Fibroblast of lung (primary cell): ENCODE measurements around the gene ITPK1.

Experiments
- EZH2 ChIP-seq: IDR thresholded peaks from 2 replicates; pipeline ENCODE4 v1.5.1; 2012; ENCODE audit warnings: low read length, control low read depth, mild to moderate bottlenecking; ENCODE audit errors: missing control alignments
- TF ChIP-seq, protein P1 (sequence below), 2 donors: IDR thresholded peaks in 1 of 2; conservative IDR thresholded peaks in 1 of 2; 1 replicate in 1 of 2; 2 replicates in 1 of 2; pipeline ENCODE4 v1.5.1; 2011 to 2012; ENCODE audit warnings: low read length in 2 of 2, control low read depth in 1 of 2, inconsistent platforms in 1 of 2, low read depth in 1 of 2, mild to moderate bottlenecking in 1 of 2

DNA sequence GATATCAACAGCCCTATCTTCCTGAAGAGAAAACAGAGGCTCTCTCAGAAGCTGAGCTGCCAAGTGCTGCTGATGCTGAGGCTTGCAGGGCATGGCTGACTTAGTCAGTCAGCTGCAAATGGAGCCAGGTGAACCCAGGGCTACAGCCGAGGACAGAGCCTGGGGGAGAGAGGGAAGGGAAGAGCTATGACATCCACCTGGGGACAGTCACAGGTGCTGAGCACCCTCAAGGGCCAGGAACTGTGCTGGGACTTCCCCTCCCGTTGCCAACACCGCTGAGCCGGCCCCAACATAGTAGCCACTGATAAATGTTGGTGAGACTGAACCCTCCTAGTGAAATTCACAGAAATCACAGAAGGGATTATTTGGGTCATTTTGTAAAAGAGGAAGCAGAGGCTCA lies 199.5 kb downstream of the ITPK1 start:
- TF ChIP-seq EZH2 = no peak
- TF ChIP-seq, protein P1, sequence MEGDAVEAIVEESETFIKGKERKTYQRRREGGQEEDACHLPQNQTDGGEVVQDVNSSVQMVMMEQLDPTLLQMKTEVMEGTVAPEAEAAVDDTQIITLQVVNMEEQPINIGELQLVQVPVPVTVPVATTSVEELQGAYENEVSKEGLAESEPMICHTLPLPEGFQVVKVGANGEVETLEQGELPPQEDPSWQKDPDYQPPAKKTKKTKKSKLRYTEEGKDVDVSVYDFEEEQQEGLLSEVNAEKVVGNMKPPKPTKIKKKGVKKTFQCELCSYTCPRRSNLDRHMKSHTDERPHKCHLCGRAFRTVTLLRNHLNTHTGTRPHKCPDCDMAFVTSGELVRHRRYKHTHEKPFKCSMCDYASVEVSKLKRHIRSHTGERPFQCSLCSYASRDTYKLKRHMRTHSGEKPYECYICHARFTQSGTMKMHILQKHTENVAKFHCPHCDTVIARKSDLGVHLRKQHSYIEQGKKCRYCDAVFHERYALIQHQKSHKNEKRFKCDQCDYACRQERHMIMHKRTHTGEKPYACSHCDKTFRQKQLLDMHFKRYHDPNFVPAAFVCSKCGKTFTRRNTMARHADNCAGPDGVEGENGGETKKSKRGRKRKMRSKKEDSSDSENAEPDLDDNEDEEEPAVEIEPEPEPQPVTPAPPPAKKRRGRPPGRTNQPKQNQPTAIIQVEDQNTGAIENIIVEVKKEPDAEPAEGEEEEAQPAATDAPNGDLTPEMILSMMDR (conservative IDR thresholded peaks at IDR 0.05 in 1 of 2, IDR thresholded peaks at IDR 0.05 in 1 of 2; ENCODE audit: low read depth in 1 of 2, low read length in 2 of 2) = no peak
